HG02885 (cell line): Measurements from ENCODE around the gene FAM184B.
"Not testable (repeated sequence)": the region's sequence is repeated elsewhere in the genome, so short reads cannot be mapped to it uniquely, and the experiment has no call there.

Source experiments
- ATAC-seq: cut with Tn5 transposase; IDR thresholded peaks from one replicate; pipeline ENCODE4 v1.9.1; 2021; ENCODE audit warnings: mild to moderate bottlenecking; ENCODE audit not compliant: unreplicated experiment, poor library complexity

FAM184B gene

GRCh38 chr4:17690135-17690534 lies 91.3 kb downstream of the FAM184B start:
- no peak for ATAC-seq

- no peak for ATAC-seq
These were observed 93.4 kb downstream of the FAM184B start for GRCh38 chr4:17688011-17688441.

- ATAC-seq: no peak
These were observed 94.1 kb downstream of the FAM184B start for GRCh38 chr4:17687237-17687857.

- ATAC-seq: not testable (repeated sequence)
These were observed 96.8 kb downstream of the FAM184B start for GRCh38 chr4:17684648-17685047.

GRCh38 chr4:17682222-17682566 lies 99.2 kb downstream of the FAM184B start:
- ATAC-seq: no peak

- peak; percentile 32 for ATAC-seq
These were observed 99.9 kb downstream of the FAM184B start for GRCh38 chr4:17681281-17682221.

GRCh38 chr4:17680559-17681280 lies 100.7 kb downstream of the FAM184B start:
- ATAC-seq: peak; percentile 58

- ATAC-seq: no peak
These were observed 111.0 kb downstream of the FAM184B start for GRCh38 chr4:17670423-17670822.

- ATAC-seq: no peak
These were observed 113.7 kb downstream of the FAM184B start for GRCh38 chr4:17667653-17668201.

- no peak for ATAC-seq
These were observed 114.2 kb downstream of the FAM184B start for GRCh38 chr4:17667253-17667652.

GRCh38 chr4:17665852-17666251 lies 115.6 kb downstream of the FAM184B start:
- no peak for ATAC-seq

GRCh38 chr4:17665346-17665745 lies 116.1 kb downstream of the FAM184B start:
- ATAC-seq: no peak

- ATAC-seq: peak; percentile 95
These were observed 116.7 kb downstream of the FAM184B start for GRCh38 chr4:17664755-17665154.

GRCh38 chr4:17662694-17663093 lies 118.7 kb downstream of the FAM184B start:
- no peak for ATAC-seq

GRCh38 chr4:17659196-17659595 lies 122.2 kb downstream of the FAM184B start:
- ATAC-seq: not testable (repeated sequence)

- ATAC-seq: no peak
These were observed 123.6 kb downstream of the FAM184B start for GRCh38 chr4:17657849-17658248.

GRCh38 chr4:17657090-17657489 lies 124.3 kb downstream of the FAM184B start:
- no peak for ATAC-seq

GRCh38 chr4:17654701-17655100 lies 126.7 kb downstream of the FAM184B start:
- ATAC-seq: no peak

- no peak for ATAC-seq
These were observed 131.0 kb downstream of the FAM184B start for GRCh38 chr4:17650406-17650805.

- ATAC-seq: no peak
These were observed 133.5 kb downstream of the FAM184B start for GRCh38 chr4:17647927-17648326.
